ENCODE measurements around the gene ATP8B1. TPM values are rescaled to one million over a fixed set of nuclear protein-coding genes. Genes with fewer than 3 reads are reported as not detected.

ATP8B1 gene
- total RNA-seq, 1 donor from 2014 or later = 66.7 TPM

GRCh38 chr18:57806201-57806977, 3.3 kb upstream of the ATP8B1 start:
- DNase-seq (ENCODE audit: low spot score) = no peak
- peaks cover 24% of the 10 kb centered on the region for H3K4me1 Mint-ChIP-seq (ENCODE audit: unreplicated experiment)
- peaks cover 13% of the 10 kb centered on the region for H3K27me3 Mint-ChIP-seq (ENCODE audit: unreplicated experiment)
- H3K4me3 Mint-ChIP-seq (ENCODE audit: unreplicated experiment) = no peak overlapping the region
- no peak for TF ChIP-seq CTCF (IDR thresholded peaks at IDR 0.05; ENCODE audit: unreplicated experiment)
- peaks cover 8% of the 10 kb centered on the region for H3K36me3 Mint-ChIP-seq (ENCODE audit: low read depth, unreplicated experiment)
- H3K9me3 Mint-ChIP-seq (ENCODE audit: unreplicated experiment) = no peaks in the 10 kb centered on the region
- no peak overlapping the region for H3K27ac Mint-ChIP-seq (ENCODE audit: unreplicated experiment)

GRCh38 chr18:57805117-57805516, 2.0 kb upstream of the ATP8B1 start:
- no peaks in the 10 kb centered on the region for H3K9me3 Mint-ChIP-seq (ENCODE audit: unreplicated experiment)
- no peak for TF ChIP-seq CTCF (IDR thresholded peaks at IDR 0.05; ENCODE audit: unreplicated experiment)
- peaks cover 17% of the 10 kb centered on the region for H3K27me3 Mint-ChIP-seq (ENCODE audit: unreplicated experiment)
- H3K4me1 Mint-ChIP-seq (ENCODE audit: unreplicated experiment) = peaks cover 33% of the 10 kb centered on the region
- no peak for DNase-seq (ENCODE audit: low spot score)
- H3K4me3 Mint-ChIP-seq (ENCODE audit: unreplicated experiment) = no peak overlapping the region
- H3K27ac Mint-ChIP-seq (ENCODE audit: unreplicated experiment) = no peak overlapping the region
- H3K36me3 Mint-ChIP-seq (ENCODE audit: low read depth, unreplicated experiment) = peaks cover 10% of the 10 kb centered on the region

- H3K36me3 Mint-ChIP-seq (ENCODE audit: low read depth, unreplicated experiment) = peaks cover 10% of the 10 kb centered on the region
- DNase-seq (ENCODE audit: low spot score) = no peak
- peaks cover 17% of the 10 kb centered on the region for H3K27me3 Mint-ChIP-seq (ENCODE audit: unreplicated experiment)
- peaks cover 37% of the 10 kb centered on the region for H3K4me1 Mint-ChIP-seq (ENCODE audit: unreplicated experiment)
- TF ChIP-seq CTCF (IDR thresholded peaks at IDR 0.05; ENCODE audit: unreplicated experiment) = no peak
- H3K9me3 Mint-ChIP-seq (ENCODE audit: unreplicated experiment) = no peaks in the 10 kb centered on the region
- H3K4me3 Mint-ChIP-seq (ENCODE audit: unreplicated experiment) = peak overlapping the region; percentile 88
- H3K27ac Mint-ChIP-seq (ENCODE audit: unreplicated experiment) = no peak overlapping the region
These were observed 1.4 kb upstream of the ATP8B1 start for GRCh38 chr18:57804557-57804956.

- Mint-ChIP-seq H3K27me3 (ENCODE audit: unreplicated experiment) (peaks cover 17% of the 10 kb centered on the region), H3K27ac (ENCODE audit: unreplicated experiment) (no peak overlapping the region), H3K9me3 (ENCODE audit: unreplicated experiment) (no peaks in the 10 kb centered on the region), H3K36me3 (ENCODE audit: low read depth, unreplicated experiment) (peaks cover 10% of the 10 kb centered on the region), H3K4me1 (ENCODE audit: unreplicated experiment) (peaks cover 46% of the 10 kb centered on the region), H3K4me3 (ENCODE audit: unreplicated experiment) (peak overlapping the region; percentile 98)
- DNase-seq (ENCODE audit: low spot score) = peak; percentile 32
- TF ChIP-seq CTCF (IDR thresholded peaks at IDR 0.05; ENCODE audit: unreplicated experiment) = no peak
These were observed 657 bp downstream of the ATP8B1 start for GRCh38 chr18:57802213-57803102.
